ENCODE results near the gene SFXN3.
"Not testable (repeated sequence)": the region's sequence is repeated elsewhere in the genome, so short reads cannot be mapped to it uniquely, and the experiment has no call there.

Gene SFXN3

GRCh38 chr10:101033276-101033675 is 2.2 kb downstream of the SFXN3 start:
- DNase-seq (ENCODE audit: extremely low read depth, low read depth): no peak

GRCh38 chr10:101034404-101034803 is 3.4 kb downstream of the SFXN3 start:
- not testable (repeated sequence) for DNase-seq (ENCODE audit: extremely low read depth, low read depth)

More at GRCh38 chr10:101033276-101033675, 2.2 kb downstream of the SFXN3 start:
- TF ChIP-seq CTCF (IDR thresholded peaks at IDR 0.05; ENCODE audit: low read depth, low read length): no peak

GRCh38 chr10:101035314-101035713 is 4.3 kb downstream of the SFXN3 start:
- DNase-seq (ENCODE audit: extremely low read depth, low read depth): no peak
- TF ChIP-seq CTCF (IDR thresholded peaks at IDR 0.05; ENCODE audit: low read depth, low read length): no peak

GRCh38 chr10:101035916-101036702 is 5.1 kb downstream of the SFXN3 start:
- no peak for DNase-seq (ENCODE audit: extremely low read depth, low read depth)
- no peak for TF ChIP-seq CTCF (IDR thresholded peaks at IDR 0.05; ENCODE audit: low read depth, low read length)

GRCh38 chr10:101036726-101037125 is 5.7 kb downstream of the SFXN3 start:
- DNase-seq (ENCODE audit: extremely low read depth, low read depth): no peak
- no peak for TF ChIP-seq CTCF (IDR thresholded peaks at IDR 0.05; ENCODE audit: low read depth, low read length)

- TF ChIP-seq CTCF (IDR thresholded peaks at IDR 0.05; ENCODE audit: low read depth, low read length): no peak
- no peak for DNase-seq (ENCODE audit: extremely low read depth, low read depth)
Measured at GRCh38 chr10:101038484-101038883, 7.5 kb downstream of the SFXN3 start.

- no peak for TF ChIP-seq CTCF (IDR thresholded peaks at IDR 0.05; ENCODE audit: low read depth, low read length)
- DNase-seq (ENCODE audit: extremely low read depth, low read depth): no peak
Measured at GRCh38 chr10:101040061-101040460, 9.0 kb downstream of the SFXN3 start.

- no peak for DNase-seq (ENCODE audit: extremely low read depth, low read depth)
- no peak for TF ChIP-seq CTCF (IDR thresholded peaks at IDR 0.05; ENCODE audit: low read depth, low read length)
Measured at GRCh38 chr10:101040851-101041250, 9.8 kb downstream of the SFXN3 start.
